Astrocyte (in vitro differentiated cells and primary cell): ENCODE results near the gene TBC1D2B. TPM values are rescaled to one million over a fixed set of nuclear protein-coding genes. Genes with fewer than 3 reads are reported as not detected.
A peak's percentile ranks its signal among the peaks of the same experiment; 100 is the strongest.

Source experiments
- DNase-seq: peaks from one replicate; pipeline ENCODE4 v3.0.0-alpha.2; 2010; ENCODE audit warnings: low read depth
- FAIRE-seq: peaks from 2 replicates; lab custom pipeline; 2011; peaks lifted over from hg19 to GRCh38; lab: Jason Lieb, UNC
- H2AFZ ChIP-seq: 2 replicates; pipeline ENCODE4 v1.6.0; 2012; ENCODE audit warnings: low read depth, low read length, inconsistent platforms
- H3K27ac ChIP-seq: 2 replicates; pipeline ENCODE4 v1.5.1; 2011; ENCODE audit warnings: low read depth, low read length, inconsistent platforms
- H3K27me3 ChIP-seq: 2 replicates; pipeline ENCODE4 v1.6.0; 2011; ENCODE audit warnings: low read length, inconsistent platforms; ENCODE audit not compliant: insufficient read depth
- H3K36me3 ChIP-seq: 2 replicates; pipeline ENCODE4 v1.5.1; 2011; ENCODE audit warnings: low read length, inconsistent platforms; ENCODE audit not compliant: insufficient read depth
- H3K4me1 ChIP-seq: 2 replicates; pipeline ENCODE4 v1.5.1; 2011; ENCODE audit warnings: low read length, inconsistent platforms; ENCODE audit not compliant: insufficient read depth
- H3K4me2 ChIP-seq: 2 replicates; pipeline ENCODE4 v1.6.0; 2012; ENCODE audit warnings: low read length, inconsistent platforms
- H3K4me3 ChIP-seq: 2 replicates; pipeline ENCODE4 v1.5.1; 2011; ENCODE audit warnings: low read depth, mild to moderate bottlenecking, low read length, inconsistent platforms; ENCODE audit not compliant: insufficient read depth
- H3K79me2 ChIP-seq: 2 replicates; pipeline ENCODE4 v1.6.0; 2012; ENCODE audit warnings: mild to moderate bottlenecking, low read length, inconsistent platforms; ENCODE audit not compliant: insufficient read depth
- H3K9ac ChIP-seq: 2 replicates; pipeline ENCODE4 v1.6.0; 2012; ENCODE audit warnings: mild to moderate bottlenecking, low read length, inconsistent platforms
- H3K9me3 ChIP-seq: 2 replicates; pipeline ENCODE4 v1.5.1; 2012; ENCODE audit warnings: low read depth, mild to moderate bottlenecking, low read length, inconsistent platforms; ENCODE audit not compliant: insufficient read depth
- H4K20me1 ChIP-seq: 2 replicates; pipeline ENCODE4 v1.6.0; 2012; ENCODE audit warnings: low read length, inconsistent platforms; ENCODE audit not compliant: insufficient read depth
- H3K27ac Mint-ChIP-seq: one replicate; pipeline ENCODE4 v1.8.0; 2021; ENCODE audit warnings: mild to moderate bottlenecking, mixed read lengths; ENCODE audit not compliant: unreplicated experiment
- H3K27me3 Mint-ChIP-seq: one replicate; pipeline ENCODE4 v1.8.0; 2021; ENCODE audit warnings: low read depth, mixed read lengths; ENCODE audit not compliant: unreplicated experiment
- H3K36me3 Mint-ChIP-seq: one replicate; pipeline ENCODE4 v1.8.0; 2021; ENCODE audit warnings: low read depth, mixed read lengths; ENCODE audit not compliant: unreplicated experiment
- H3K4me1 Mint-ChIP-seq: one replicate; pipeline ENCODE4 v1.8.0; 2021; ENCODE audit warnings: low read depth, mixed read lengths; ENCODE audit not compliant: unreplicated experiment
- H3K4me3 Mint-ChIP-seq: one replicate; pipeline ENCODE4 v1.8.0; 2021; ENCODE audit warnings: mild to moderate bottlenecking, moderate library complexity, mixed read lengths; ENCODE audit not compliant: unreplicated experiment
- H3K9me3 Mint-ChIP-seq: one replicate; pipeline ENCODE4 v1.8.0; 2021; ENCODE audit warnings: mild to moderate bottlenecking, mixed read lengths; ENCODE audit not compliant: unreplicated experiment
- EZH2 ChIP-seq: IDR thresholded peaks from 2 replicates; pipeline ENCODE4 v1.6.1; 2012; ENCODE audit warnings: mild to moderate bottlenecking, low read length, inconsistent platforms; ENCODE audit not compliant: insufficient read depth
- total RNA-seq: library from RNA; stranded (reverse); gene quantifications from 2 replicates; pipeline ENCODE4 v1.2.1, GENCODE V29; 2021
- TF ChIP-seq, protein P1 (sequence below): IDR thresholded peaks from 2 replicates; pipeline ENCODE4 v1.5.1; 2011; ENCODE audit warnings: low read depth, mild to moderate bottlenecking, inconsistent platforms, low read length, moderate library complexity; ENCODE audit not compliant: insufficient read depth

Gene TBC1D2B
- total RNA-seq, 1 donor from 2014 or later: 21.3 TPM

DNA sequence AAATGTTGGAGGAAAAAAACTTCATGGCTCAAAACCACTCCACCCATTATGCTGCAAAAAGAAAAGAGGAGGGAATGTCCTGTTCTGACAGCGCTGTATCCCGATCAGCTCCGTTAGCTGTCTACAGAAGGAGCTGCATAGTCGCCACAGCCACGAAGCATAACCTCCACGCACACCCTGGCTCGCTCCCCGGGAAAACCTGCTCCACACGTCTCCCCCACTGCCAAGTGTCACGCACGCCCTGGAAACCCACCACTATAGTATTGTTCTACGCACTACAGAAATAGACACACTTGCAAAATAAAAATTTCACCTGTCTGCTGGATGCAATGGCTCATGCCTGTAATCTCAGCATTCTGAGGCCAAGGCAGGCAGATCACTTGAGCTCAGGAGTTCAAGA is 55.8 kb downstream of the TBC1D2B start:
- Histone ChIP-seq H3K36me3 (peaks cover 14% of the 10 kb centered on the region), H4K20me1 (peaks cover 29% of the 10 kb centered on the region), H2AFZ (no peak overlapping the region), H3K79me2 (no peaks in the 10 kb centered on the region), H3K4me3 (no peak overlapping the region), H3K4me1 (no peaks in the 10 kb centered on the region), H3K4me2 (no peak overlapping the region), H3K9ac (no peak overlapping the region), H3K9me3 (no peaks in the 10 kb centered on the region), H3K27me3 (no peaks in the 10 kb centered on the region), H3K27ac (no peak overlapping the region)
- H3K4me3 Mint-ChIP-seq: no peak overlapping the region
- no peak for FAIRE-seq
- H3K9me3 Mint-ChIP-seq: no peaks in the 10 kb centered on the region
- DNase-seq: no peak
- TF ChIP-seq EZH2: no peak
- TF ChIP-seq, protein P1, sequence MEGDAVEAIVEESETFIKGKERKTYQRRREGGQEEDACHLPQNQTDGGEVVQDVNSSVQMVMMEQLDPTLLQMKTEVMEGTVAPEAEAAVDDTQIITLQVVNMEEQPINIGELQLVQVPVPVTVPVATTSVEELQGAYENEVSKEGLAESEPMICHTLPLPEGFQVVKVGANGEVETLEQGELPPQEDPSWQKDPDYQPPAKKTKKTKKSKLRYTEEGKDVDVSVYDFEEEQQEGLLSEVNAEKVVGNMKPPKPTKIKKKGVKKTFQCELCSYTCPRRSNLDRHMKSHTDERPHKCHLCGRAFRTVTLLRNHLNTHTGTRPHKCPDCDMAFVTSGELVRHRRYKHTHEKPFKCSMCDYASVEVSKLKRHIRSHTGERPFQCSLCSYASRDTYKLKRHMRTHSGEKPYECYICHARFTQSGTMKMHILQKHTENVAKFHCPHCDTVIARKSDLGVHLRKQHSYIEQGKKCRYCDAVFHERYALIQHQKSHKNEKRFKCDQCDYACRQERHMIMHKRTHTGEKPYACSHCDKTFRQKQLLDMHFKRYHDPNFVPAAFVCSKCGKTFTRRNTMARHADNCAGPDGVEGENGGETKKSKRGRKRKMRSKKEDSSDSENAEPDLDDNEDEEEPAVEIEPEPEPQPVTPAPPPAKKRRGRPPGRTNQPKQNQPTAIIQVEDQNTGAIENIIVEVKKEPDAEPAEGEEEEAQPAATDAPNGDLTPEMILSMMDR: no peak
- no peaks in the 10 kb centered on the region for H3K4me1 Mint-ChIP-seq
- H3K27ac Mint-ChIP-seq: peak overlapping the region; percentile 53
- H3K36me3 Mint-ChIP-seq: peaks cover 18% of the 10 kb centered on the region
- peaks cover 4% of the 10 kb centered on the region for H3K27me3 Mint-ChIP-seq

DNA sequence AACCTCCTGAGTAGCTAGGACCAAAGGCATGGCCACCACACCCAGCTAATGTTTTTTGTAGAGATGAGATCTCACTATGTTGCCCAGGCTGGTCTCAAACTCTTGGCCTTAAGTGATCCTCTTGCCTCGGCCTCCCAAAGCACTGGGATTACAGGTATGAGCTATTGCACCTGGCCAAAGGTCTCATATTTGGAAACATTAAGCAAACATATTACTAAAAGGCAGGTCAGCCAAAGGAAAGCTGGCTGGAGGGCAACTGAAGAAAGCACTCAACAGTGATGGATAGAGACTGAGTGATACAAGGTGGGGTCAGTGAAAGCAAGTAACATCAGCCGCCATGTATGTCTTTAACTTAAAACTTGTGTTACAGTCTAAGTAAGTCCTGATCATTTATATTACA is 57.5 kb downstream of the TBC1D2B start:
- Histone ChIP-seq H2AFZ (no peak overlapping the region), H3K4me1 (no peaks in the 10 kb centered on the region), H3K4me2 (no peak overlapping the region), H3K79me2 (no peaks in the 10 kb centered on the region), H3K27me3 (no peaks in the 10 kb centered on the region), H3K27ac (no peak overlapping the region), H3K9ac (no peak overlapping the region), H4K20me1 (peaks cover 29% of the 10 kb centered on the region), H3K36me3 (peaks cover 17% of the 10 kb centered on the region), H3K9me3 (no peaks in the 10 kb centered on the region), H3K4me3 (no peak overlapping the region)
- no peak overlapping the region for H3K27ac Mint-ChIP-seq
- peaks cover 4% of the 10 kb centered on the region for H3K27me3 Mint-ChIP-seq
- H3K36me3 Mint-ChIP-seq: peaks cover 23% of the 10 kb centered on the region
- H3K4me1 Mint-ChIP-seq: no peaks in the 10 kb centered on the region
- DNase-seq: no peak
- H3K4me3 Mint-ChIP-seq: no peak overlapping the region
- no peaks in the 10 kb centered on the region for H3K9me3 Mint-ChIP-seq
- no peak for FAIRE-seq
- TF ChIP-seq EZH2: no peak
- TF ChIP-seq, protein P1: no peak

DNA sequence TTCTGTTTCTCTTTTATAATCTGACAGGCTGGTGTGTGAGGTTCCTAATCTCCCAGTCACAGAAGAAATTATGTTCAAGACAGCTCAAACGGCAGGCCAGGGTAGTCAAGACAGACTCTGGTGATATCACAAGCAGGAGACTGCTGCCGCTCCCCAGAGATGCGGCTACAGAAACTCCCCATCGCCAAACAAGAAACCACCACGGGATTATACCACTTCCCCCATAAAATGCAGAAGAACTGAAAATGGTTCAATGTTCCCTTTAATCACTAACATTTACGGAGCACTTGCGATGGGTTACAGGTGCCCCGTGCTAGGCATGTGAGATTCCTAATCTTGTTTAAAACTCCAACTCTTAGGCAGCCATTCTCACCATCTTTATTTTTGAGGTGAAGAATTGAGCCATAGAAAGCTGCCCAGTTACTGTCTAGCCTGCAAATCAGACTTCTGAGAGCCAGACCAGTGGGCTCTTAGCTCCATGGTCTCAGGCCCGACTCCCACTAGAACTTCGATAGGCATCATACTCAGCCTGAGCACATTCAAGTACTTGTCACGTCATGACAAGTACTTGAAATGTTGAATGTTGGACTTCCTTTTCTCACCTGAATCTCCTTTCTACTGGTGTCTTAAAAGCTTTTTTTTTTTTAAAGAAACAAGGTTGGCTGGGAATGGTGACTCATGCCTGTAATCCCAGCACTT is 58.4 kb downstream of the TBC1D2B start:
- TF ChIP-seq, protein P1: no peak
- TF ChIP-seq EZH2: no peak
- FAIRE-seq (no peak), DNase-seq (no peak)
- Mint-ChIP-seq H3K27me3 (peaks cover 4% of the 10 kb centered on the region), H3K4me1 (no peaks in the 10 kb centered on the region), H3K36me3 (peaks cover 18% of the 10 kb centered on the region), H3K9me3 (no peaks in the 10 kb centered on the region), H3K4me3 (no peak overlapping the region), H3K27ac (no peak overlapping the region)
- peaks cover 14% of the 10 kb centered on the region for H3K36me3 ChIP-seq
- no peaks in the 10 kb centered on the region for H3K79me2 ChIP-seq
- H3K9ac ChIP-seq: no peak overlapping the region
- no peaks in the 10 kb centered on the region for H3K9me3 ChIP-seq
- H3K4me2 ChIP-seq: no peak overlapping the region
- H3K27me3 ChIP-seq: no peaks in the 10 kb centered on the region
- H3K27ac ChIP-seq: no peak overlapping the region
- no peak overlapping the region for H3K4me3 ChIP-seq
- H3K4me1 ChIP-seq: no peaks in the 10 kb centered on the region
- no peak overlapping the region for H2AFZ ChIP-seq
- H4K20me1 ChIP-seq: peaks cover 29% of the 10 kb centered on the region
